GM18499 (cell line): ENCODE measurements around the gene ILK.

ENCODE experiments used
- ATAC-seq: cut with Tn5 transposase; IDR thresholded peaks from one replicate; pipeline ENCODE4 v1.9.1; 2021; ENCODE audit warnings: moderate number of reproducible peaks; ENCODE audit not compliant: insufficient read depth, unreplicated experiment

ILK gene

GRCh38 chr11:6602096-6602940 lies 1.3 kb upstream of the ILK start:
- no peak for ATAC-seq

DNA sequence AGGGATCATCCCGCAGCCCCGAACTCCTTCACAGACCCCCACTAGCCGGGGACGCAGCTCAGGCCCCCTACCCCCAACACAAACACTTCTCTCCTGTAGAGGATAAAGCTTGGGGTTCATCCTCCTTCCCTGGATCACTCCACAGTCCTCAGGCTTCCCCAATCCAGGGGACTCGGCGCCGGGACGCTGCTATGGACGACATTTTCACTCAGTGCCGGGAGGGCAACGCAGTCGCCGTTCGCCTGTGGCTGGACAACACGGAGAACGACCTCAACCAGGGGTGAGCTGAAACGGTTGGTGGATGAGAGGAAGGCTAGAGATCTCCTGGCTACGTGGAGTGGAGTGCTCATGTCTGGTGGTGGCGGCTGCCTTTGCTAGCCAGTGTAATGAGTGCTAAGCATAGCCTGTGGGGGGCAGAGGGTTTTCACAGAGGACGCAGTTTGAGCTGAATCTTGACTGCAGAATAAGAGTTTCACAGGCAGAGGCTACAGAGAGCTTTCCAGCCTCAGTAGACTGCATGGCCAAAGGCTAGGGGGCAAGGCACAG lies 580 bp downstream of the ILK start:
- peak; percentile 30 for ATAC-seq

- ATAC-seq: no peak
These were observed 1.2 kb downstream of the ILK start for GRCh38 chr11:6604790-6605189.

DNA sequence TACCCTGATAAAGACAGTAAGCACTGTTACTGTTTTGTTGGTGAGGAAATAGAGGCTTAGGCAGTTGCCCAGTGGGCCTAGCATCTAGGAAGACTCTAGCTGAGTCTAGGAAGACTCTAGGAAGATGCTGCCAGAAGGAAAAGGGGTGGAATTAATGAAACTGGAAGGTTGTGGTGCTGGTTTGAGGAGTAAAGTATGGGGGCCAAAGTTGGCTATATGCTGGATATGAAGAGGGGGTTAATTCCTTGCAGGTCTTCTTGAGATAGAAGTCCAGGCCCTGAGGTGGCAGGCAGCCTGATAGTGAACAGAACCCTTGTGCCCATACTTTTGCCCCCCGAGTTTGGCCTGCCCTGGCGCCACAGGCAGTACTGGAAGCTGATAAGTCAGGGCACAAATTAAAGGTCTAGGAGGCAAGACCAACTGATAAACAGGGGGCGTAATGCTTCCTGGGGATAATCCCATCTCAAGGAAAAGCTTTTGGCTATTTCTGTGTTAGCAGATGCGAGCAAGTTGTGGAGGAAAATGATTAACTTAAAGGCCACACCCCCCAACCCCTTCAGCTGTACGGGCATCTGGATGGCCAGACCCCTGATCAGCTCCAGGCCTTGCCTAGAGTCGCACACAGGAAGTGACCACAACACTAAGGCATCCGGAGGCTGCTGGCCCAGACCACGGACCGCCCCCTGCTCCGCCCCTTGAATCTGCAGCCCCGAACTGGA lies 3.1 kb downstream of the ILK start:
- ATAC-seq: peak; percentile 26

- no peak for ATAC-seq
These were observed 3.7 kb downstream of the ILK start for GRCh38 chr11:6607190-6607795.

DNA sequence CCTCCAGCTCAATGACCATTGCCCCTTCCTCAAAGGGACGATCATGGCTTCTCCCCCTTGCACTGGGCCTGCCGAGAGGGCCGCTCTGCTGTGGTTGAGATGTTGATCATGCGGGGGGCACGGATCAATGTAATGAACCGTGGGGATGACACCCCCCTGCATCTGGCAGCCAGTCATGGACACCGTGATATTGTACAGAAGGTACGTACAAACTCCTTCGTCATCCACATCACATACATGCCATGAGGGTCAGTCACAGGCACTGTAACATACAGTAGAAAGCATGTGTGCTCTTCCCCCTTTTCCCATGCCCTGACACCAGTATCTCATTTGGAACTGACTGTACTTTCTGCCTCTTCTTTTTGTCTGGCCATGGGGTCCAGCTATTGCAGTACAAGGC lies 4.4 kb downstream of the ILK start:
- ATAC-seq: no peak

DNA sequence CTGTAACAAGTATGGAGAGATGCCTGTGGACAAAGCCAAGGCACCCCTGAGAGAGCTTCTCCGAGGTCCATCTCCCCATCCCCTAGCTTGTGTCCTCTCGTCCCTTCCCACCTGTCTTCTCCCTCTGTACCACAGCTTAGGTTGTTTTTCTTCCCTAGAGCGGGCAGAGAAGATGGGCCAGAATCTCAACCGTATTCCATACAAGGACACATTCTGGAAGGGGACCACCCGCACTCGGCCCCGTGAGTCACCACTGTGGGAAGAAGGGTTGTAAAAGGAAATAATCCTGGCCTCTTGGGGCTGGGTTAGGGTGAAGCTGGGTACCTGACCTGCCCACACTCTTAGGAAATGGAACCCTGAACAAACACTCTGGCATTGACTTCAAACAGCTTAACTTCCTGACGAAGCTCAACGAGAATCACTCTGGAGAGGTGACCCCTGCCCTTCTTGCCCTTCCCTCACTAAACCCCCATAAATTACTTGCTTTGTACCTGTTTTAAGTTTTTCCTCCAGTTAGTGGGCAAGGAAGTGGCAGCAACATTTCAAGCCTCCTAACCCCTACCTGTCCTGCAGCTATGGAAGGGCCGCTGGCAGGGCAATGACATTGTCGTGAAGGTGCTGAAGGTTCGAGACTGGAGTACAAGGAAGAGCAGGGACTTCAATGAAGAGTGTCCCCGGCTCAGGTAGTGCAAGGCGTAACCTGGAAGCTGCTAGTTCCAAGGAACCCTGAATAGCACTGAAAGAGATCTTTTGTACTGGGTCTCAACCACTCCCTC lies 5.3 kb downstream of the ILK start:
- ATAC-seq: no peak

GRCh38 chr11:6609502-6610015 lies 6.0 kb downstream of the ILK start:
- ATAC-seq: no peak

- no peak for ATAC-seq
These were observed 7.0 kb downstream of the ILK start for GRCh38 chr11:6610591-6610990.

DNA sequence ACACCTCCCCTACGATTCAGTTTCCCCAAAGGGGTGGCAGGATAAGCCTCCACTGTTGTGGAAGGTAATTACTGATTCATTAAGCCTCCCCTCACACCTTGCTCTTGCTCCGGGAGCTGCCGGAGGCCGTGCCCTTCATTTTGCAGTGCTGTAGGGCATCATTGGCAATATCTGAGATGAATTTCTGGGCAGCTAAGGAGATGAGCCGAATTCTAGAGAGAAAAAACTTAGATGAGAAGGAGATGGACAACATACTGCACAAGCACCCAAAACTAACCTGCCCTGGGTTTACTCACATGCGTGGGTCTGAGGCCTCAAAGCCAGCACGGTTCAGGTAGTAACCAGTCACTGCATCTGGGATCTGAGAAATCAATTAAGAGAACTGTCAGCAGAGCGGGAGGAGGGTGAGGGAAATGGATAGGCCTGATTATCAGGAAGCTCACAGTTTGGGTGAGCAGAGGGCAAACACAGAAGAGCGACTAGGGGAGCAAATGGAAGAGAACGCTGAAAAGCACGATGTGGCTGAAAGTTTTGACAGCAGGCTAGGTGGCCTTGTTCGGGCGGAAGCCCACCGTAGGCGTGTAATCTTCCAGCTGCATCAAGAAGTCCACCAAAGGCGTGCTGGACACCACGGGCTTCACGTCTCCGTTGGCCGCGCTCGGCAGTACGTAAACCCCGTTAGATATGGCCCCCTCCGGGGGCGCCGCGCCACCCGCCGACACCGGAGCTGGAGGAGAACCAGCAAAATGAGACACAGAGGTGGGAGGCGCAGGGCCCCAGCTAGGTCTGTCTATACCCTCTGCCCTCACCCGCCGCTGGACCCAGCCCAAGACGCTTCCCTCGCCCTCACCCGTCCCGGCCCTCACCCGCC lies 7.8 kb downstream of the ILK start:
- ATAC-seq: no peak

GRCh38 chr11:6611963-6612212 lies 8.3 kb downstream of the ILK start:
- no peak for ATAC-seq

DNA sequence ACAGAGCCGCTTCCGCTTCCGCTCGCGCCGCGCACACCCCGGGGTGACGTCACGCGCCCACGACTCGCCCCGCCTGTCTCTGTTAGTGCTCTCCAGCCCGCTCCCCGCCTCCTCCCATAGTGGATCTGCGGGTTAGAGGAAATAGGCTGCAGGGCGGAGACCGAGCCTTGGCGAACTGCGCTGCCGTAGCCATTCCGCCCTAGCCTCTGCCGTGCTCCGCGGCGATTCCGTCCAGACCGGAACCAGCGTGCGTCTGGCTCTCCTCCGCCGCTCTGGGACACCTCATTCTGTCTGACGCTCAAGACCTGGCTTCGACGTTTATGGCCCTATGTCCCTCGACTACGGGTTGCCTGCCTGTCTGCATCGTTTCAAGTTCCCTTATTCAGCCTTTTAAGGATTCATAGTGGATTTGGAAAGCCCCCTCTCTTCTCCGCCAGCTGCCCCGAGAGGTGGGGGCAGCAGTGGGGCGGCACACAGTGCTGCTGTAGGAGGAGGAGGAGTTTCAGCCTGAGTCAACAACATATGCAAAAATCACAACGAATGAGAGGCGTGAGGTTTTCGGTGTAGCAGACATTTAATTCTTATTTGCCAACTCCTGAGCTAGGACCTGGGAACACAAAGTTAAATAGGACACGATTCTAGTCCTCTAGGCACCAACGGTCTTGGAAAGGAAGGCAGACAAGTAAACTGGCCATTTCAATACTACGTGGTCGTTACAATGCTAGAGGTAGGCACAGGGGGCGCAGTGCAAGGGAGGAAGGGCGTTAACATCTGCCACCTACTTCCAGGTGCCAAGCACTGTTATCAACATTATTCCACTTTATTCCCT lies 8.9 kb downstream of the ILK start, which contains the start of gene TAF10:
Gene TAF10, minus strand, starts transcription at position 4 of the 829 bp plus-strand sequence. CDS start 27 bp downstream, outside the sequence.
- peak; percentile 59 for ATAC-seq

GRCh38 chr11:6613496-6613895 lies 9.9 kb downstream of the ILK start:
- no peak for ATAC-seq

- no peak for ATAC-seq
These were observed 10.9 kb downstream of the ILK start for GRCh38 chr11:6614446-6614845.

GRCh38 chr11:6615046-6615445 lies 11.5 kb downstream of the ILK start:
- no peak for ATAC-seq

GRCh38 chr11:6615882-6616585 lies 12.5 kb downstream of the ILK start:
- no peak for ATAC-seq

DNA sequence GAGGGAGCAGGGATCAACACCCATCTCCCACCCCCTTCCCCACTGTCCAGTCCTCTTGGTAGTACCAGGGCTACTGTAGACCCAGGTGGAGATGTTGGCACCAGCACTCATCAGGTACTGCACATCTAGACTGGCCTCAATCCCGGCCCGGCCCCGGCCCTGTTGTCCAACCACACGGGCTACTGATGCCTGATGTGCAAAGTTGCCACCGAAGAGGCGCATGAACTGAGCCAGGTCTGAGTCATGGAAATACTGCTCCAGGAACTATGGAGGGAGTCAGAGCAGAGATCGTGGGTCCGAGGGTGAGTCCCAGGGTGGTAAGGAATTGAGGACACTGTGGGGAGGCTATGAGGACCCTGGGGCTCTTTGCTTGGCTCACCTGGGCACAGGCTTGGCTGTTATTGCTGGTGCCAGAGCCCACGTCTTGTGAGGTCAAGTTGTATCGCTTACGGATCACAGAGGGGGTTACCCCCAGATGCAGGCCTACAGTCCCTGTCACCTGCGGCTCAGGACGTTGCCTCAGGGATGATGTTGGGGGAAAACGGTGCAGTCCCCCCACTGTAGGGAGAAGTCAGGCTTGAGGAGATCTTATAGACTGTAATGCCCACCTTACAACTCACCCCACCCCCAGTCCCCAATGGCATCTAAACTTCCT lies 13.1 kb downstream of the ILK start:
- ATAC-seq: no peak
